ENCODE measurements around the gene MMP11.

The MMP11 gene

DNA sequence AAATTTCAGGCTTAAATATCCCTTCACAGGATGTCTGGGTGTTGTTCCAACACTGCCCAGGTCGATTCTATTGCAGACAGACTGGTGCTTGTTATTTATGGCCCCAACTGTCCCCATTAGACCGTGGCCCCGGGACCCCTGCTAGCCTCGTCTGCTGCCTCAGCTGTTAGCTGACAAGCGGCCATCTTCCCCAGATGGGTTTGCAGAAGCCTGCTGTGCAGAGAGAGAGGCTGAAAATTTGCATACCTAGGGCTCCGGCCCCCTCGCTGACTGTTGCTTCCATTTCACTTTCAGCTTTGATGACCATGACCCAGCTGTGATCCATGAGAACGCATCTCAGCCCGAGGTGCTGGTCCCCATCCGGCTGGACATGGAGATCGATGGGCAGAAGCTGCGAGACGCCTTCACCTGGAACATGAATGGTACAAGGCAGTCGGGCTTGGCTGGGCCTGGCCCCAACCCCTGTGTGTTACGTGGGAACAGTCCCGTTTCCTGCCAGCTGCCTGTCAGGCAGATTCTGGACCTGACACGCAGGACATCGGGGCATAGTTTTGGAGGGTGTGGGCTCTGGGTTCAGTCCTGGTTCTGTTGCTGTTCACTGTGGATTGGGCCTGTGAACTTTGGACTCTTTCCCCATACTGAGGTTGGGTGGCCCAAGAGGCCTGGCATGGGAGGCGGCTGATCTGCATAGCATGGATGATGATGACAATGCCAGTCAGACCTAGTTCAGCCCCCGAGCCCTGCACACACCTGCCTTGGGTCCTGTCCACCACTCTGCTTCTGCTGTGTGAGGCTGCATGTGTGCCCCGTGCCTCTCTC lies 30.6 kb downstream of the MMP11 start:
- no peak for DNase-seq (ENCODE audit: low read depth)

DNA sequence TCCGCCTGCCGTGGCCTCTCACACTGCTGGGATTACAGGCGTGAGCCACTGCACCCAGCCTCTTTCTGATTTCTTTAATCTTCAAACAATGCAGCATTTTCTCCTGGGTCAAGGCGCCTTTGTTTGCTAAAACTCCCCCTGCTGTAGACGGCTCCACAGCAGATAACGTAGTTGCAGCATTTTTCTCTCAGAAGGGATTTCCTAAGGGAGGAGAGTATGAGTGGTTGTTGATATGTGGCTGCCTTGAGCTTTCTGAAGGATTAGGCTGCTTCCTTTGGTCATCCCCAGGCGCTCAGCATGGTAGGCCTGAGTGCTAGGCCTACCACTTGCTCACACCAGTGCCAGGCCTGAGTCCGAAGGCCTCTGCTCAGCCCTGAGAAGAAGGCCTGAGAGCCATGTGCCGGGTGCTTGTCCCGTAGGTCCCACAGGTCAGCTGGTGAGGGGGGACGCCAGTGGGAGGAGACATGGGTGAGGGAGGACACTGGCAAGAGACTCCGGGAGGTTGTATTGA lies 32.2 kb downstream of the MMP11 start:
- no peak for DNase-seq (ENCODE audit: low read depth)

GRCh38 chr22:23806837-23807236 lies 34.2 kb downstream of the MMP11 start:
- no peak for DNase-seq (ENCODE audit: low read depth)

GRCh38 chr22:23812378-23812777 lies 39.7 kb downstream of the MMP11 start:
- DNase-seq (ENCODE audit: low read depth) = no peak

DNA sequence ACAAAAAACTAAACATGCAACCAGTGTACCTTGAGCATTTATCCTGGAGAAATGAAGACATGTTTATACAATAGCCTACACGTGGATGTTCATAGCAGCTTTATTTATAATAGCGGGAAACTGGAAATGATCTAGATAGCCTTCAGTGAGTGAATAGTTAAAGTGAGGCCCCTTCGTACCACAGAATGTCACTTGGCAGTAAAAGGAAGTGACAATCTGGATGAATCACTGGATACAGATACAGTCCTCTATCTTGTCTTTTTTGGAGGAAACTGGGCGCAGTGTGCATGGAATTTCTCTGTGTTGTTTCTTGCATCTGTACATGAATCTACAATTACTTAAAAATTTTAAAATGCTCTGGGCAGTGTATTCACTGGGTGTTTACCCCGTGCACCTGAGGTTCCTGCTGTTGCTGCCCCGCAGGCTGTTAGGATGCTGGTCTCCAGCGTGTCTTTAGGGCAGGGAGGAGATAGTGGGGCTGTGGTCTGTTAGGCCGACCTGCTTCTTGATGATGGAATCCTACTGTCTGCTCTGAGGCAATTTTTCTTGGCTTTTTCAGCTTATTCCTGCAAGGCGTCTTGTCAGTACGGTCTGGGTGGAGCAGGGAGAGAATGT lies 43.0 kb downstream of the MMP11 start:
- peak; percentile 66 for DNase-seq (ENCODE audit: low read depth)

- DNase-seq (ENCODE audit: low read depth) = peak; percentile 36
Measured at GRCh38 chr22:23816156-23816976, 43.7 kb downstream of the MMP11 start.

DNA sequence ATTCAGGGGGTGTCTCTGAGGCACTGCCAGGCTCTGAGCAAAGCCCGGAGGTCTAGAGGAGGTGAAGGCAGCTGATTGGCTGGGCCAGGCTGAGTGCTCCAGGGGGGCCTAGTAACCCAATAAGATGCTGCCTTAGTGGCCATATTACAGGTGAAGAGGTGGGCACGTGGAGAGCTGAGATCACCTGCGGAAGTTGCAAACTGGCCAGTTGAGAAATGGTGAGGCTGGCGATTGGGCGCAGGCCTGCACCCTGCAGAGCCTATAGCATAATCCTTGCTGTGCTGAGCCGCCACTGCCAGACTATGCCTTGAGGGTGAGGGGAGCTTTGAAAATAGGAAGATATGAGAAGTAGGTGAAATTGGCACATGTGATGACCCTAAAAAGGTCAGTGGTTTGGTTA lies 44.5 kb downstream of the MMP11 start:
- DNase-seq (ENCODE audit: low read depth) = no peak

DNA sequence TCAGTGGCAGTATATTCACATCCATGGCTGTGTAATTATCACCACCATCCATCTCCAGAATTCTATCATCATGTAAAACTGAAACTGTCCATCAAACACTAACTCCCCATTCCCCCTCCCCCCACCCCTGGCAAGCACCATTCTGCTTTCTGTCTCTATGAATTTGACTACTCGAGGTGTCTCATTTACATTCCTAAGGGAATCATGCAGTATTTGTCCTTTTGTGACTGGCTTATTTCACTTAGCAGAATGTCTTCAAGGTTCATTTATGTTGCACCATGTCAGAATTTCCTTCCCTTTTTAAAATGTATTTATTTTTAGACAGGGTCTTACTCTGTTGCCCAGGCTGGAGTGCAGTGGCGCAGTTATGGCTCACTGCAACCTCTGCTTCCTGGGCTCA lies 45.9 kb downstream of the MMP11 start:
- DNase-seq (ENCODE audit: low read depth) = no peak

- no peak for DNase-seq (ENCODE audit: low read depth)
Measured at GRCh38 chr22:23820748-23821211, 48.1 kb downstream of the MMP11 start.

DNA sequence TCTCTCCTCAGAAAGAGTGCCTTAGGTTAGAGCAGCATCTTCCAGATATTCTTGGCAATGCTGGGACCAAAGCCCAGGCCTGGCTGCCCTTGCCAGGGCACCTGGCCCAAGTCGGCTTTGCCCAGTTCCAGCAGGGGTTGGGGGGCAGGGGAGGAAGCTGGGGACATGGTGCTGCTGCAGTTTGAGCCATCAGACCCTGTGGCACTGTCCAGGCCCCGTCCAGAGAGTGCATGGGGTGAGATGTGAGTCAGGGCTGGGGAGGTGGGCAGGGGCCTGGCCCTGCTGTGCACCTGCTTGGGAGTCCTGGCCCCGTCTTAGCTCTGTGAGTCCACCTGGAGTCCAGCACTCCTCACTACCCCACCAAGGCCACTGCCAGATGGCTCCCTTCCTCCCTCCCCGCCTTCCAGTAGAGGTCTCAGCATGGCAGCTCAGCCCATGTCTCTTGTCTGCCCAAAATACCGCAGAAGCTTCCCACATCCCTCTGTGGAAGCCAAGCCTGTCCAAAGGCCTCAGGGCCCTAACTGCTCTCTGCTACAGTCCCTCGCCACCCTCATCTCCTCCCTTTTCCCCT lies 49.5 kb downstream of the MMP11 start:
- no peak for DNase-seq (ENCODE audit: low read depth)

DNA sequence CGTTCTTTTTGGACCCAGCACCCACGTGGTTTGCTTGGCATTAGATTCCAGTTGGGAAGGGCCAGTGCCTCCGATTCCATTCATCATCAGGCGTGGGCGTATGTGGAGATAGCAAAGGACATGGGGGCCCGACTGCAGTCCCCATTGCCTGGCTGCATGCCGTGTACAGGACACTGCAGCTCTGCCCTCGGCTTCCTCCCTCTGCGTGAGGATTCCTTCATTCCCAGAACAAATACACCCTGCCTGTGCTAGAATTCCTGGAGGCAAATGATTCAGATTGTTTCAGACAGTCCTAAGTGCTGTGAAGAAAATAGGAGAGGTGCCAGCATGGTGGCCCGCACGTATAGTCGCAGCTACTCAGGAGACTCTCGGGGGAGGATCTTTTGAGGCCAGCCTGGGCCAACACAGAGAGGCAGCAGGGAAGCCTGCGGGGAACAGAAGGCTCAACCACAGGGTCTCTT lies 50.7 kb downstream of the MMP11 start:
- DNase-seq (ENCODE audit: low read depth) = peak; percentile 66

DNA sequence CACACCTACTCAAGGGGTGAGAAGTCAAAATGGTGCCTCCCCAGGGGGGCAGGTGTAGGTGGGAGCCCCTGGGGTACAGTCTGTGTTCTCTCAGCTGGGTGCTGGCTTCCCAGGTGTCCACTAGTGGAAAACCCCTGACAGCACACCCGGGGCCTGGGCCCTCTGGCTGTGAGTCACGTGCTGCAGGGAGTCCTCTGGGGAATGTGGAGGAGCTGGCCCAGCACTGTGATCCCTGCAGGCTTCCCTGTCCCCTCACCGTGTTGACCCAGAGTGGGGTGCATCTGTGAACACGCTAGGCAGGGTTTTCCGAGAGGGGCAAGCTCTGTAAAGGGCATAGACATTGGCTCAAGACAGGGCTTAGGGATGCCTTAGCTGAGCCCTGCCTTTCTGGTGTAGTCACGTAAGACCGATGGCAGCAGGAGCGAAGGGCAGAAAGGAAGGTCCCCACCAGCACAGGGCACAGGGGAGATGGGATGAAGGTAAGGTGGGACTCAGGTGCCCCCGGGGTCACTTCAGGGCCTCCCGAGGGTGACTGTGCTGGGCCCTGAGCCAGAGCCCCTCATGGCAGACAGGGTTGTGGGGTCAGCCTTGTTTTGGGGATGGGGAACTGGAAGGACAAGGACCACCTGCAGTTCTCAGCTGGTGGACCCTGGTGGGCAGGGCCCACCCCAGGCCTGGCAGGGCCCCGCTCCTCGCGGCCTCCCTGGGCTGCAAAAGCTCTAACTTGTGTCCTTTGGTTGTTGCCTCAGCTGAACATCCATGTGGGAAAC lies 52.0 kb downstream of the MMP11 start:
- no peak for DNase-seq (ENCODE audit: low read depth)

- DNase-seq (ENCODE audit: low read depth) = no peak
Measured at GRCh38 chr22:23825246-23825905, 52.7 kb downstream of the MMP11 start.

- peak; percentile 95 for DNase-seq (ENCODE audit: low read depth)
Measured at GRCh38 chr22:23826510-23827350, 54.1 kb downstream of the MMP11 start.

DNA sequence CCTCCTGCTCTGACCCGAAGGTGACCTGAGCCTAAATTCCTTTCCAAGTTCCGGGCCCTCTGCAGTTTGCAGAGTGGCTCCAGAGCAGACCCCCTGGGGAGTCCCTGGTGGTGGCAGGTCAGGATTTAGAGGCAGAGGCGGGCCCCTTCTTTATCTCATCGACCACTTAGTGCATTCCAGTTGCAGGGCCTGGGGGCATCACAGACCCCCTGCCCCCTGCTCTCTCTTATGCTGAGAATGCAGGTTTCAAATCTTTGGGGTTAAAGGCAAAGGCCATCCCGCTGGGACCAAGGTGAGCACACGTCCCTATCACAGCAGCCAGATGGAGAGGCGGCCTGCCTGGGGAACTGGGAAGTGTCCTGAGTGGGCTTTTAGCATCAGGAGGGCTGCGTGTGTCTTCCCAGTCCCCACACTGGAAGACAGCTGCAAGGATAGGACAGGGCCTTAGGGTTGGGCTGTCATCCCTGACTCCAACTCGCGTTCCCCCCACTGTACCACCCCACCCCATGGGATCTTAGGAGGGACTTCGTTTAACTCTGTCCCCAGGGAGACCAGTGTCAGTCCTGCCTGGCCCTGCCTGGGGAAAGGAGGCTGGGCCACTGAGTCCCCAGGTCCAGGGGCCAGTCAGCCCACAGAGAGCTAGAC lies 54.8 kb downstream of the MMP11 start:
- no peak for DNase-seq (ENCODE audit: low read depth)

DNA sequence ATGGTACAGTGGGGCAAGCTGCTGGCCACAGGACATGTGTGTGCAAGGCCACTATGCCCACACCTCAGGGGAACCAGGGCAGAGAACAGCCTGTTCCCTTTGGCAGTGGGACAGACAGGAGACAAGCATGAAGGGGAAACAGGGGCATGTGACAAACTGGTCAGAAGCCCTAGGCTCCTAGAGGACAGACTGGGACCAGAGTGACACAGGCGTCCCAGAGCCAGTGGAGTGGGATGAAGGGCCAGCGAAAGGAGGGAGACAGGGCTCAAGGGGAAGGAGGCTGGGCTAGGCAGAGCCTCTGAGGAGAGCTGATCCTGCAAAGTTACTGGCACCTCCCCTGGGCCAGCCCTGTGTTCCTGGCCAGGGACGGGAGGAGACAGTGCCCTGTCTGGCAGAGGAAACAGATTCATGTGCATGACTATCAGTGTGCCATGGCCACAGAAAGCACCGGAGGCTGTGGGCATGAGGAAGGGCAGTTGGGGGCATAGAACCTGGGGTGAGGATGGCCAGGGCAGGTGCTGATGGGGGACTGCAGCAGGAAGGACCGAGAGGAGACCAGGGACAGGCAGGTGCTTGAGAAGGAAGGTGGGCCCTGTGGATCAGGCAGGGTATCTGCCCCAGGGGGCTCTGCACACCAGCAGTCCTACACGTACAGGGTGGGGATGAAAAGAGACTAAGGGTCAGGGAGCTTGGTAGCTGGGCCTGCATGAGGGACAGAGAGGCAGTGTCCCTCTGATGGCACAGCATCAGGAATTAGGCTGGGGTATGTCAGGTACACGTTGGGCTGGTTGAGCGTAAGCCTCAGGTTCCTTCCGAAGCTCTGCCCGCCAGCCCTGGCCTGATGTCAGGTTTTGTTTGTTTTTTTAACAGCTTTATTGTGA lies 56.4 kb downstream of the MMP11 start:
- no peak for DNase-seq (ENCODE audit: low read depth)

GRCh38 chr22:23829845-23830372 lies 57.3 kb downstream of the MMP11 start:
- DNase-seq (ENCODE audit: low read depth) = peak; percentile 95

GRCh38 chr22:23831261-23831660 lies 58.6 kb downstream of the MMP11 start:
- DNase-seq (ENCODE audit: low read depth) = no peak
